ENCODE data around the gene THADA. TPM values are rescaled to one million over a fixed set of nuclear protein-coding genes. Genes with fewer than 3 reads are reported as not detected.
"Not testable (repeated sequence)": the region's sequence is repeated elsewhere in the genome, so short reads cannot be mapped to it uniquely, and the experiment has no call there.

The THADA gene
- total RNA-seq, 4 donors from 2014 or later = 35.7 to 49.2 (median 47.4) TPM

- Histone ChIP-seq H3K9me3 (no peaks in the 10 kb centered on the region), H3K27me3 (no peaks in the 10 kb centered on the region), H3K4me3 (no peak overlapping the region), H3K4me1 (peaks cover 0 to 17% (median 0%) of the 10 kb centered on the region in 4 donors), H3K36me3 (no peaks in the 10 kb centered on the region), H3K27ac (peak overlapping the region in 1 of 4 donors; percentile 71)
- no peak for DNase-seq (ENCODE audit: low spot score in 2 of 2)
- no peak for TF ChIP-seq POLR2A (IDR thresholded peaks at IDR 0.05)
- no peak for TF ChIP-seq EP300 (IDR thresholded peaks at IDR 0.05)
- no peak for TF ChIP-seq CTCF (IDR thresholded peaks at IDR 0.05)
- WGBS, 2 donors = 88 to 90% methylated on average over 12 of the region's 12 CpGs
Measured at GRCh38 chr2:43192744-43193651, 402.8 kb downstream of the THADA start.

- WGBS, 2 donors = 78 to 80% methylated on average over 3 of the region's 3 CpGs
Measured at GRCh38 chr2:43191947-43192516, 403.8 kb downstream of the THADA start.

GRCh38 chr2:43190311-43191052 lies 405.4 kb downstream of the THADA start:
- Histone ChIP-seq H3K4me3 (no peak overlapping the region), H3K9me3 (no peaks in the 10 kb centered on the region), H3K27ac (no peak overlapping the region), H3K27me3 (no peaks in the 10 kb centered on the region), H3K36me3 (no peaks in the 10 kb centered on the region), H3K4me1 (peaks cover 0 to 26% (median 6%) of the 10 kb centered on the region in 4 donors)
- DNase-seq (ENCODE audit: low spot score in 2 of 2) = no peak
- whole genome bisulfite sequencing, 2 donors = 85 to 86% methylated on average over 10 of the region's 10 CpGs
- TF ChIP-seq POLR2A (IDR thresholded peaks at IDR 0.05) (no peak), EP300 (IDR thresholded peaks at IDR 0.05) (no peak), CTCF (IDR thresholded peaks at IDR 0.05) (no peak)

More at GRCh38 chr2:43191947-43192516, 403.8 kb downstream of the THADA start:
- no peaks in the 10 kb centered on the region for H3K36me3 ChIP-seq
- no peak overlapping the region for H3K27ac ChIP-seq
- no peak overlapping the region for H3K4me3 ChIP-seq
- no peaks in the 10 kb centered on the region for H3K9me3 ChIP-seq
- H3K4me1 ChIP-seq = peaks cover 0 to 18% (median 2%) of the 10 kb centered on the region in 4 donors
- H3K27me3 ChIP-seq = no peaks in the 10 kb centered on the region
- TF ChIP-seq POLR2A (IDR thresholded peaks at IDR 0.05) = no peak
- TF ChIP-seq CTCF (IDR thresholded peaks at IDR 0.05) = no peak
- TF ChIP-seq EP300 (IDR thresholded peaks at IDR 0.05) = no peak
- no peak for DNase-seq (ENCODE audit: low spot score in 2 of 2)

- WGBS, 2 donors = 87 to 89% methylated on average over 7 of the region's 7 CpGs
- H3K27ac ChIP-seq; H3K9me3 ChIP-seq; H3K27me3 ChIP-seq; DNase-seq (ENCODE audit: low spot score in 2 of 2); H3K36me3 ChIP-seq; H3K4me3 ChIP-seq: not testable (repeated sequence)
- H3K4me1 ChIP-seq = peaks cover 0 to 22% (median 6%) of the 10 kb centered on the region in 4 donors
Measured at GRCh38 chr2:43189861-43190260, 406.0 kb downstream of the THADA start.

GRCh38 chr2:43188561-43189386 lies 407.1 kb downstream of the THADA start:
- H3K4me1 ChIP-seq = peaks cover 0 to 23% (median 6%) of the 10 kb centered on the region in 4 donors
- no peaks in the 10 kb centered on the region for H3K27me3 ChIP-seq
- WGBS, 2 donors = 92 to 99% methylated on average over 16 of the region's 16 CpGs
- no peak for TF ChIP-seq EP300 (IDR thresholded peaks at IDR 0.05)
- TF ChIP-seq POLR2A (IDR thresholded peaks at IDR 0.05) = no peak
- no peak overlapping the region for H3K27ac ChIP-seq
- no peak for DNase-seq (ENCODE audit: low spot score in 2 of 2)
- H3K4me3 ChIP-seq = no peak overlapping the region
- H3K9me3 ChIP-seq = no peaks in the 10 kb centered on the region
- H3K36me3 ChIP-seq = no peaks in the 10 kb centered on the region
